ENCODE data around the gene GALM.

DNA sequence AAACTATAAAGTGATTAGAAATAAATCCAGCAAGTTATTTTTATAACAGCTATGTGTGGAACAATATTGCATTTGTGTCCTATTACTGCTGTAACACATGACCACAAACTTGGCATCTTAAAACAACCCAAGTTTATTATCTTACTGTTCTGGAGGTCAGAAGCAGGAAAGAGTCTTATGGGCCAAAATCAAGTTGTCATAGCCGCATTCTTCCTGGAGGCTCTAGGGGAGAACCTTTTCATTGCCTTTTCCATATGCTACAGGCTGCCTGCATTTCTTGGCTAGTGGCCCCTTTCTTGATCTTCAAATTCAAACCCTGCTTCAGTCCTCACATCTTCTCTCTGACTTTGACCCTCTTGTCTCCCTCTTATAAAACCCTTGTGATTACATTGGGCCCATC lies 36.2 kb upstream of the GALM start:
- TF ChIP-seq CTCF (IDR thresholded peaks at IDR 0.05): no peak
- no peak for TF ChIP-seq POLR2A (IDR thresholded peaks at IDR 0.05)
- TF ChIP-seq EP300 (IDR thresholded peaks at IDR 0.05): no peak
